DND-41 (cell line): ENCODE data around the gene DYDC1.

Experiments
- CTCF ChIP-seq: IDR thresholded peaks from 2 replicates; pipeline ENCODE4 v1.5.1; 2012; ENCODE audit warnings: borderline replicate concordance, low read length, moderate library complexity, mild to moderate bottlenecking; ENCODE audit not compliant: poor library complexity, severe bottlenecking; ENCODE audit errors: extremely low read depth
- EZH2 ChIP-seq: IDR thresholded peaks from 3 replicates; pipeline ENCODE4 v1.6.1; 2012; ENCODE audit warnings: borderline replicate concordance, low read depth, mild to moderate bottlenecking, moderate library complexity, low read length, inconsistent platforms; ENCODE audit not compliant: severe bottlenecking

GRCh38 chr10:80382989-80383388 is 26.4 kb upstream of the DYDC1 start:
- TF ChIP-seq CTCF (peak; percentile 72), EZH2 (no peak)
